Vagina (tissue), 2 donors: ENCODE data around the gene MED14. TPM values are rescaled to one million over a fixed set of nuclear protein-coding genes. Genes with fewer than 3 reads are reported as not detected.

ENCODE experiments used
- DNase-seq, 2 donors: peaks; one replicate each; pipeline ENCODE4 v3.0.0-alpha.2; 2017; ENCODE audit errors: extremely low spot score in 2 of 2
- H3K27ac ChIP-seq: fragments of 200-600 bp; sonication (generic); one replicate; pipeline ENCODE4 v1.5.1; 2019
- H3K27me3 ChIP-seq: fragments of 200-600 bp; sonication (generic); one replicate; pipeline ENCODE4 v1.5.1; 2019
- H3K36me3 ChIP-seq, 2 donors: fragments of 200-600 bp; sonication (generic); one replicate each; pipeline ENCODE4 v1.5.1; 2017 to 2019
- H3K4me1 ChIP-seq: fragments of 200-600 bp; sonication (generic); one replicate; pipeline ENCODE4 v1.5.1; 2019
- H3K4me3 ChIP-seq, 2 donors: fragments of 200-600 bp; sonication (generic); 1 replicate in 1 of 2; 2 replicates in 1 of 2; pipeline ENCODE4 v1.5.1; 2016 to 2019
- H3K9me3 ChIP-seq: fragments of 200-600 bp; sonication (generic); one replicate; pipeline ENCODE4 v1.5.1; 2019
- POLR2A ChIP-seq, 2 donors: fragments of 450-650 bp; IDR thresholded peaks; one replicate each; pipeline ENCODE4 v1.6.1; 2017; ENCODE audit warnings: antibody characterized with exemption in 2 of 2, mild to moderate bottlenecking in 2 of 2, moderate library complexity in 2 of 2
- POLR2AphosphoS5 ChIP-seq, 2 donors: sonication (generic); formaldehyde crosslinking; IDR thresholded peaks; one replicate each; pipeline ENCODE4 v1.9.0; 2017; ENCODE audit warnings: antibody characterized with exemption in 2 of 2, mild to moderate bottlenecking in 2 of 2, low read depth in 1 of 2; ENCODE audit not compliant: insufficient read depth in 1 of 2
- intact Hi-C: fragments of 100-400 bp; cut with DNase I; formaldehyde crosslinking; loops from one replicate; pipeline ENCODE4 v1.15.1; 2023
- total RNA-seq: library from RNA; depleted of rRNA; stranded (reverse); fragments of >200 nt; gene quantifications from one replicate; pipeline ENCODE4 v1.2.3, GENCODE V29; 2016
- TF ChIP-seq, protein P1 (sequence below), 3 experiments: fragments of 450-650 bp in 2 of 3; fragments of 200-600 bp in 1 of 3; sonication (generic) in 1 of 3; IDR thresholded peaks; one replicate each; pipeline ENCODE4 v1.5.1; 2017 to 2019; ENCODE audit warnings: antibody characterized with exemption in 3 of 3, mild to moderate bottlenecking in 2 of 3, moderate library complexity in 2 of 3

MED14 gene
- total RNA-seq, 1 donor from 2014 or later = 36.3 TPM

- H3K9me3 ChIP-seq = no peaks in the 10 kb centered on the region
- no peak for DNase-seq
- no peaks in the 10 kb centered on the region for H3K27me3 ChIP-seq
- H3K36me3 ChIP-seq = peaks cover 0 to 6% of the 10 kb centered on the region in 2 donors
- no peak overlapping the region for H3K27ac ChIP-seq
- no peak overlapping the region for H3K4me3 ChIP-seq
- H3K4me1 ChIP-seq = no peaks in the 10 kb centered on the region
- TF ChIP-seq, protein P1, sequence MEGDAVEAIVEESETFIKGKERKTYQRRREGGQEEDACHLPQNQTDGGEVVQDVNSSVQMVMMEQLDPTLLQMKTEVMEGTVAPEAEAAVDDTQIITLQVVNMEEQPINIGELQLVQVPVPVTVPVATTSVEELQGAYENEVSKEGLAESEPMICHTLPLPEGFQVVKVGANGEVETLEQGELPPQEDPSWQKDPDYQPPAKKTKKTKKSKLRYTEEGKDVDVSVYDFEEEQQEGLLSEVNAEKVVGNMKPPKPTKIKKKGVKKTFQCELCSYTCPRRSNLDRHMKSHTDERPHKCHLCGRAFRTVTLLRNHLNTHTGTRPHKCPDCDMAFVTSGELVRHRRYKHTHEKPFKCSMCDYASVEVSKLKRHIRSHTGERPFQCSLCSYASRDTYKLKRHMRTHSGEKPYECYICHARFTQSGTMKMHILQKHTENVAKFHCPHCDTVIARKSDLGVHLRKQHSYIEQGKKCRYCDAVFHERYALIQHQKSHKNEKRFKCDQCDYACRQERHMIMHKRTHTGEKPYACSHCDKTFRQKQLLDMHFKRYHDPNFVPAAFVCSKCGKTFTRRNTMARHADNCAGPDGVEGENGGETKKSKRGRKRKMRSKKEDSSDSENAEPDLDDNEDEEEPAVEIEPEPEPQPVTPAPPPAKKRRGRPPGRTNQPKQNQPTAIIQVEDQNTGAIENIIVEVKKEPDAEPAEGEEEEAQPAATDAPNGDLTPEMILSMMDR (IDR thresholded peaks at IDR 0.05) = no peak
- TF ChIP-seq POLR2A (IDR thresholded peaks at IDR 0.05) (no peak), POLR2AphosphoS5 (IDR thresholded peaks at IDR 0.05; ENCODE audit: insufficient read depth in 1 of 2, low read depth in 1 of 2) (no peak)
- intact Hi-C loops = no loop called here
These were observed 25.9 kb downstream of the MED14 start for GRCh38 chrX:40709395-40709794.

DNA sequence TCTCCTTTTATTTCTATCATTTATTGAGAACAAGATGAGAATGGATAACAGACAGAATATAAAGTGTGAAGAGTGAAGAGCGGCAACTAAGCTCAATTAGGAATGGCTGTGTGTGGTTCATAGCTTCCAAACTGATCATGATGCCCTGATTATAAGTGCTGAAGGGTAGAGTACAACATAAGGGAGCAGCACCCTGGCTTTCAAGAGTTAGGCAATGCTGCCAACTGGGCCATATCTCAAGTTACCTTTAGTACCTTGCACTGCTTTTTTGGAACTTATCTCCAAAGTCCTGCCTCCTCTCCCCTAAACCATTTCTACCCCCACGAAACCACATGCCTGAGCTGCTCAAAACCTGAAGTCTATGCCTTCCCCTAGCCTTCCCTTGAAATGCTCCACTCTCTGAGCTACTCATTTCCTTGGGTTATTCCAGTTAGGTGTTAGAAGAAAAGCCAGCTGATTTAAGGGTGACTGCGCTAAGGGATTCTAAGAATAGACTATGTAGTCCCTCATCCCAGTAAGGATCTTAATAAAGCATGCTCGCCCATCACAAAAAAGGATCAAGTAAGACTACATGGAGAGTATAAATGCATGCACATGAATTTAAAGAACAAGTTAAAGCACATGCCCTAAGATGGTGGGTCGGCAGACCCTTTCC is 29.6 kb downstream of the MED14 start:
- H3K4me1 ChIP-seq = no peaks in the 10 kb centered on the region
- intact Hi-C loops = no loop called here
- DNase-seq = no peak

GRCh38 chrX:40700640-40701342 is 34.6 kb downstream of the MED14 start:
- H3K27me3 ChIP-seq = no peaks in the 10 kb centered on the region
- H3K36me3 ChIP-seq = peaks cover 0 to 5% of the 10 kb centered on the region in 2 donors
- no peak overlapping the region for H3K27ac ChIP-seq
- H3K9me3 ChIP-seq = no peaks in the 10 kb centered on the region
- no peaks in the 10 kb centered on the region for H3K4me1 ChIP-seq
- TF ChIP-seq POLR2AphosphoS5 (IDR thresholded peaks at IDR 0.05; ENCODE audit: insufficient read depth in 1 of 2, low read depth in 1 of 2) (no peak), POLR2A (IDR thresholded peaks at IDR 0.05) (no peak)
- TF ChIP-seq, protein P1 (IDR thresholded peaks at IDR 0.05) = no peak
- no peak for DNase-seq
- intact Hi-C loops = no loop called here
- H3K4me3 ChIP-seq = no peak overlapping the region

More for the DNA sequence above, 29.6 kb downstream of the MED14 start:
- Histone ChIP-seq H3K27me3 (no peaks in the 10 kb centered on the region), H3K9me3 (no peaks in the 10 kb centered on the region), H3K36me3 (no peaks in the 10 kb centered on the region), H3K4me3 (no peak overlapping the region), H3K27ac (no peak overlapping the region)
- TF ChIP-seq POLR2AphosphoS5 (IDR thresholded peaks at IDR 0.05; ENCODE audit: insufficient read depth in 1 of 2, low read depth in 1 of 2) (no peak), POLR2A (IDR thresholded peaks at IDR 0.05) (no peak)
- TF ChIP-seq, protein P1 (IDR thresholded peaks at IDR 0.05) = no peak

DNA sequence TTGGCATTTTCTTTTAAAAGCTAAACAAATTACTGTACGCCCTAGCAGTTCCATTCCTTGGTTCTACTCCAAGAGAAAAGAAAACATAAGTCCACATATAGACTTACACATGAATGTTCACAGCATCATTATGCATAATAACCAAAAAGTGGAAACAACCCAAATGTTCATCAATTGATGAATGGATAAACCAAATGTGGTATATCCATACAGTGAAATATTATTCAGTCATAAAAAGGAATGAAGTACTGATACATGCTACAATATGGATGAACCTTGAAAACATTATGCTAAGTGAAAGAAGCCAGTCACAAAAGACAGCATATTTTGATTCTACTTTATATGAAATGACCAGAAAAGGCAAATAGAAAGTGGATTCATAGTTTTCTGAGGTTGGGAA is 36.5 kb downstream of the MED14 start:
- peaks cover 0 to 5% of the 10 kb centered on the region in 2 donors for H3K36me3 ChIP-seq
- no peak overlapping the region for H3K27ac ChIP-seq

More for the DNA sequence above, 36.5 kb downstream of the MED14 start:
- Histone ChIP-seq H3K4me1 (no peaks in the 10 kb centered on the region), H3K27me3 (no peaks in the 10 kb centered on the region), H3K9me3 (no peaks in the 10 kb centered on the region), H3K4me3 (no peak overlapping the region)
- intact Hi-C loops = no loop called here
- no peak for TF ChIP-seq POLR2A (IDR thresholded peaks at IDR 0.05)
- no peak for TF ChIP-seq POLR2AphosphoS5 (IDR thresholded peaks at IDR 0.05; ENCODE audit: insufficient read depth in 1 of 2, low read depth in 1 of 2)
- TF ChIP-seq, protein P1 (IDR thresholded peaks at IDR 0.05) = no peak
- DNase-seq = no peak
